A549 (cell line): ENCODE data around the gene FAM228B.

Source experiments
- EHMT2 ChIP-seq: fragments of 200-600 bp; sonication (generic); IDR thresholded peaks from 2 replicates; pipeline ENCODE4 v1.6.1; 2016; ENCODE audit warnings: antibody characterized with exemption, low read depth, mild to moderate bottlenecking, moderate library complexity
- KDM1A ChIP-seq: fragments of 200-600 bp; sonication (generic); IDR thresholded peaks from 2 replicates; pipeline ENCODE4 v1.6.1; 2016; ENCODE audit warnings: low read depth, mild to moderate bottlenecking
- MAFK ChIP-seq: fragments of 450-650 bp; IDR thresholded peaks from 2 replicates; pipeline ENCODE4 v1.6.1; 2014; ENCODE audit not compliant: partially characterized antibody
- NFE2L2 ChIP-seq: fragments of 150-350 bp; conservative IDR thresholded peaks from 2 replicates; pipeline ENCODE4 v1.6.1; 2014; ENCODE audit warnings: low read length
- TF ChIP-seq, protein P1 (sequence below): fragments of >200 bp; sonication (Bioruptor Twin); formaldehyde crosslinking; IDR thresholded peaks from 3 replicates; pipeline ENCODE4 v1.5.1; 2016

DNA sequence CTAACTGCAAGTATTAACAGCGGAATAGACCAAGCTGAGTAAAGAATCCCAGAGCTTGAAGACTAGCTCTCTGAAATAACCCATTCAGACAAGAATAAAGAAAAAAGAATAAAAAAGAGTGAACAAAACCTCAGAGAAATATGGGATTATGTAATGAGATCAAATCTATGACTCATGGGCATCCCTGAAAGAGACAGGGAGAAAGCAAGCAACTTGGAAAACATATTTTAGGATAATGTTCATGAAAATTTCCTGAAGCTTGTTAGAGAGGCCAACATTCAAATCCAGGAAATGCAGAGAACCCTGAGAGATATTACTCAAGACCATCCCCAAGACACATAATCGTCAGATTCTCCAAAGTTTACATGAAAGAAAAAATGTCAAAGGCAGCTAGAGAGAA is 17.5 kb upstream of the FAM228B start:
- TF ChIP-seq NFE2L2, result no peak
- TF ChIP-seq, protein P1, sequence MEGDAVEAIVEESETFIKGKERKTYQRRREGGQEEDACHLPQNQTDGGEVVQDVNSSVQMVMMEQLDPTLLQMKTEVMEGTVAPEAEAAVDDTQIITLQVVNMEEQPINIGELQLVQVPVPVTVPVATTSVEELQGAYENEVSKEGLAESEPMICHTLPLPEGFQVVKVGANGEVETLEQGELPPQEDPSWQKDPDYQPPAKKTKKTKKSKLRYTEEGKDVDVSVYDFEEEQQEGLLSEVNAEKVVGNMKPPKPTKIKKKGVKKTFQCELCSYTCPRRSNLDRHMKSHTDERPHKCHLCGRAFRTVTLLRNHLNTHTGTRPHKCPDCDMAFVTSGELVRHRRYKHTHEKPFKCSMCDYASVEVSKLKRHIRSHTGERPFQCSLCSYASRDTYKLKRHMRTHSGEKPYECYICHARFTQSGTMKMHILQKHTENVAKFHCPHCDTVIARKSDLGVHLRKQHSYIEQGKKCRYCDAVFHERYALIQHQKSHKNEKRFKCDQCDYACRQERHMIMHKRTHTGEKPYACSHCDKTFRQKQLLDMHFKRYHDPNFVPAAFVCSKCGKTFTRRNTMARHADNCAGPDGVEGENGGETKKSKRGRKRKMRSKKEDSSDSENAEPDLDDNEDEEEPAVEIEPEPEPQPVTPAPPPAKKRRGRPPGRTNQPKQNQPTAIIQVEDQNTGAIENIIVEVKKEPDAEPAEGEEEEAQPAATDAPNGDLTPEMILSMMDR, result no peak
- no peak for TF ChIP-seq MAFK
- no peak for TF ChIP-seq EHMT2
- TF ChIP-seq KDM1A, result no peak
